GM18873 (cell line): ENCODE measurements around the gene HMGB4.

Source experiments
- ATAC-seq: cut with Tn5 transposase; IDR thresholded peaks from one replicate; pipeline ENCODE4 v1.9.1; 2021; ENCODE audit warnings: mild to moderate bottlenecking, moderate library complexity, moderate number of reproducible peaks; ENCODE audit not compliant: unreplicated experiment, low FRiP score

The HMGB4 gene, protein sequence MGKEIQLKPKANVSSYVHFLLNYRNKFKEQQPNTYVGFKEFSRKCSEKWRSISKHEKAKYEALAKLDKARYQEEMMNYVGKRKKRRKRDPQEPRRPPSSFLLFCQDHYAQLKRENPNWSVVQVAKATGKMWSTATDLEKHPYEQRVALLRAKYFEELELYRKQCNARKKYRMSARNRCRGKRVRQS

DNA sequence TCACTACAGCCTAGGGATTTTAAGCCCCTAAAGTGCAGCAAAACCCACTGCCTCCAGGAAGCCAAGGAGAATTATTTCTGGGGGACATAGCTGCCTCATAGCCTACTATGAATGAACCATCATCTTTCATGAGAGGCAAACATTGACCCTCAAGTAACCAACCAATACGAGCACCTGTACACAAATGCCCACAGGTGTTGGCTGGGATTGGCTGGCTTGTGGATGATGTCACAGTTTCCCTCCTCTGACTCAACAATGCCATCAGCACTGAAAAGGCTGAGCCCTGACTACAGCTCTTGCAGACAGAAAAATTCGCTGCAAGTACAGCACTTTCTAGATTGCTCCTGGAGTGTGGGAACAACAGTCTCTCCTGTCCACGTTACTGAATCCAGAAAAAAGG lies at the start of gene HMGB4:
HMGB4 (plus strand) TSS at position 301 of the 400 bp plus-strand sequence. CDS start 113 bp downstream, outside the sequence.
- no peak for ATAC-seq

DNA sequence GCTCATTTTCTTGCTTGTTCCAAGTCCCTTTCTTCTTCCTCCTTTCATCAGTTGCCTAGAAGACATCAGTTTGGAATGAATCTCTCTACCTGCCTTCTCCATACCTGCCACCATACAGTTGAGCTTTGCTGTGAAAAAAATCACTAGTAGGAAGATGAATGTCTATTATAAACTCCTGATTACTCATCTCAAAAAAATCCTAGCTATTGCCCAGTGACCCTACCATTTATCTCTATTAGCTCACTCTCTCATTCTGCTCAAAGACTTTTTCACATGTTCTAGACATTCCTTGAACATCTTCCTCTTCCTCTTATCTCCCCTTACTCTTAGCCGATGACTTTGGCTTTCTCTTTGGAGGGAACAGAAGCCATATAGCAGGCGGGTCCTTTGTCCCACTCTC lies 49.7 kb upstream of the HMGB4 start:
- ATAC-seq: no peak

DNA sequence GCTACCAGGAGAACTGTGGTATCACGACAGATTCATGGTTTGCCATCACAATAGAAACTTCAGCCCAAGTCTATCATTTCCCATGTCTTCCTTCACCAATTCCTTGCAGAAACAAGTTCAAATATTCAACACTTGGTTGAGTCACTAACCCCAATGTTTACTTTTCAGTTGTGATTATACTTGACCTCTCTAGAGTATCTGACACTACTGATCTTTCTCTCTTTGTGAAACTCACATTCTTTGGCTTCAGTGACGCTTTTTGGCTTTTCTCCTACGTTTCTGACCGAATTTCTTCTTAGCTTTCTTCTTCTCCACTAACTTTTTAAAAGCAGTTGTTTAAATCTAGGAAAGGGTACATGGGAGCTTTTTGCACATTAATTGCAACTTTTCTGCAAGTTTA lies 48.8 kb upstream of the HMGB4 start:
- no peak for ATAC-seq

DNA sequence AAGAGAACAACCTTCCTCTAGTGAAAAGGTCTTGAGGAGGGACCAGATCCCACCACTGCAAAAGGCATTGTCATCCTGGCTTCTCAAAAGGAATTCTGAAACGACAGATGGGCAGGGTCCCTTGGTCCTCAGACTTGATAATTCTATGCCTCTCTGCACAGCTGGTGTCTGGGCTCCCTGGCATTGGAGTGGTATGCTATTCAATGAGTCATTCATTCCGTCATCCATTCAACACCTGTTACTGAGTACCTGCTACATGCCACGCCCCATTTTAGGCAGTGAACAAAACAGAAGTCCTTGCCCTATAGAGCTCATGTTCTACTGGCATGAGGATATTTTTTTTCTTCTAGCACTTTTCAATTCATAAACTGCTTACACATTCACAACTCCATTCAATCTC lies 45.8 kb upstream of the HMGB4 start:
- no peak for ATAC-seq

DNA sequence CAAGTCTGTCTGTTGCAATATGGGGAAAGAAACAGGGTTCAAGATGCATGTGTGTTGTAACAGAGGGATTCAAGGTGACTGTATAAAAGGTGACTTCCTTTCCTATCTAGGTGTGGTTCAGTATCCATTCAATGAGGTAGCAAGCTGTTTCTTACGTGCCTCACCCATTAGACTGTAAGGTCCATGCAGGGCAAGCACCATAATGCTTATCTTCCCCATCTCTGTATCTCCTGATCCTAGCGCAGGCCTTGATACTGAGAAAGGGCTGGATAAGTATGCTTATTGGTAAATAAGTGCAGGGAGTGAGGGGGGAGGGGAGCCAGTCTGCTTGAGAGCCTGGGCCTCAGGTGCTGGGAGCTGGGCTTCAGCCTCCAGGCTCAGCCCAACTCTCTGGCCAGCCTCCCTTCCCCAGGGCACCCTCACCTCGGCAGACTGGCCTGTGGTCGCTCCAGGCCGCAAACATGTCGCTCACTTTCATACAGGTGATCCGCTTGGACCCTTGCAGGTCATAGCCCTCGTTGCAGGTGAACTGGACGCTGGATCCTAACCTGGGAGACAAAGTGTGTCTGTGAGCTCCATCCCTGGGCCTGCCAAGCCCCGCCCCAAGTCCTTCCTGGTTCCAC lies 44.5 kb upstream of the HMGB4 start:
- no peak for ATAC-seq

DNA sequence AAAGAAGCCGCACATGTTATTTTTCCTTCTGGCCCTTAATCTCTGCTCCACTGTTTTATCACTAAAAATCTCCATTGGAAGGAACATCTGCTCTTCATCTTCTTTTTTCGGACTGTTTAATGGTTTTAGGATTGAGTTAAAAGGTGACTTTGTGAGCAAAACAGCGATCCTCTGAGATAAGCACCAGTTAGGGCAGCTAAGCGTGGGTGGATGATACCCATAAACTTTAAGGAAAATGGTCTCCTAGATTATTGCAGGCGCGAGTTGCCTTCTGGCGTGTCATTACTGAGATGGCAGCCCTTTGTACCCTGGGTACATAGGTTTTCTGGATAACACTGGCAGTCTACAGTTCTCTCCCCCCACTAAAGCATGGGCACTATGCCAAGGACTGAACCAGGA lies 44.0 kb upstream of the HMGB4 start:
- no peak for ATAC-seq

DNA sequence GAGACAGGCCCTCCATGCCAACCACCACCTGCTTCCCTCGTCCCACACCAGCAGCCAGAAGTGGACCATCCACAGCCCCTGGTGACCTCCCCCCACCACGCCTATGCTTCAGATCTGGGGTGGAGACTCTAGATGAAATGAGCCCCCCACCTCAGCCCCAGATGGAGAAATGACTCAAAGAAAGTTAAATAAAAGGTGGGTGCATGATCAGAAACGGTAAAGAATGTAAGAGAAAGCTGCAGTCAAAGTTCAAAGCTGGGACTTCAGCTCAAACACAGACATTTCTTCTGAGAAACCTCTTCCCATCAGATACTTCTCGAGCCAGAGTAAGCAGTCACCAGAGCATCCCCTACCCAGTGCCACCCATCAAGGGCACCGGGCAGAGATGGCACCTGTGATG lies 43.1 kb upstream of the HMGB4 start:
- no peak for ATAC-seq

DNA sequence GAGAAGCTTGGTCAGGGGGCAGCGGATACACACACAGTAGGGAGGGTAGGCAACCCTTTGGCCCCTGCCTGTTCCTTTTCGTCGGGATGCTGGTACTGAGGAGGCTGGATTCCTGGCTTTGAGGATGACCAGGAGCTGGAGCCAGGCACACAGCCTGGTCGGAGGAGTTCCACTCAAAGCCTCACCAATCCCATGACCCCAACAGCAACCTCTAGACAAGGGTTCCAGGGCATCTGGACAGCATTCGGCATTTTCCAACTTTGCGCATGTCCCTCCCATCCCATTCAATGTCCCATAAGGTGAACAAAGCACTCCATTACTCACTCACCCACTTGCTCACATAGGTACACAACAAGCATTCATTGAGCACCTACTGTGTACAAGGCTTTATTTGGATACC lies 42.6 kb upstream of the HMGB4 start:
- no peak for ATAC-seq

DNA sequence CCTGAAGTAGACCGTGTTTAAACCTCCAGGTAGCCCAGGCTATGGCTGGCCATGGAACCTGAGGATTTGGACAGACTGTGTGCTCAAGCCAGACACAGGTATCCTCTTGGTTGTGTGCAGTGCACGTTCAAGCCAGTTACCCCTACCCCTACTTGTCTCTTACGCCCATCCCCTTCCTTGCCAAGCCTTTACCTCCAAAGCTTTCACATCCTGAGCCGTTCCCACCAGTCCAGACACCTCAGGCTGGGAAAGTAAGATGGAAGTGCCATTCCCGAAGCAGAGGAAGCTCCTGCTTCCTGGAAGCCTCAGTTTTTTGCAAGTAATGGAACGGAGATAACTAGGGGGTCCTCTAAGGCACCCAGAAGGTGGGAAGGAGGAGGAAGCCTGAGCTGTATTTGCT lies 41.5 kb upstream of the HMGB4 start:
- ATAC-seq: no peak

DNA sequence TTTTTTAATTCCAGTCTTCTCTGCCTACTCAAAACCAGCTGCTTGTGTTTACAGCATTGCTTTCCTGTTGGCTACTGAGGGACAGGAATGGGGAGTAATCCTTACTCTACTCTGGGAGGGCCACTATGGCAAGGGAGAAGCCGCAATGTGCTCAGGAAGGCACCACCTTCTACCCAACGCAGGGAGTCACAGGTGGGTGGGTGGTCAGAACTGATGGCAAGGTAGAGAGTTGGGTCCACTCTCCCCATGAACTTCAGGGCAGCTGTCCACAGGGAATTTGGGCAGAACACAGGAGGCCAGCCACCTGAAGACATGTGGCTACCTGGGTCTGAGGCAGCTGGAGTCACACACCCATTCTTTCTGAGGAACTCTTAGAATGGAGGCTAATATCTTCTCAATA lies 40.5 kb upstream of the HMGB4 start:
- ATAC-seq: no peak

DNA sequence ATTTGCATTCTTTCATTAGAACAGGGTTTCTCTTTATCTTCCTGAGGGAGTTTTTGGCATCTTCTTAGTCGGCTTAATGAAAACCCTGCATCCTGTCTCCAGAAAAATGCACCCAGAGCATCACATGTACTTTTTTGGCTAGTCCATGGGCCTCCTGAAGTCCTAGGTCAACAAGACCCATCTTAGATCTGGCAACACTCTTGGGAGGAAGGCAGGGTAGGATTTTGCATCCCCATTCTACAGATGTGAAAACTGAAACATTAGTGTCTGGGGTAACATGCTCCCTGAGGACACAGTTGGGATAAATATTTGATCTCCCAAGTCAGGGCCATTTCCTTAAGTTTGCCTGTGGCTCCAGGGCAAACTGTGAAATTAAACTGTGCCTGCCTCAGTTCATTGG lies 40.0 kb upstream of the HMGB4 start:
- ATAC-seq: no peak

DNA sequence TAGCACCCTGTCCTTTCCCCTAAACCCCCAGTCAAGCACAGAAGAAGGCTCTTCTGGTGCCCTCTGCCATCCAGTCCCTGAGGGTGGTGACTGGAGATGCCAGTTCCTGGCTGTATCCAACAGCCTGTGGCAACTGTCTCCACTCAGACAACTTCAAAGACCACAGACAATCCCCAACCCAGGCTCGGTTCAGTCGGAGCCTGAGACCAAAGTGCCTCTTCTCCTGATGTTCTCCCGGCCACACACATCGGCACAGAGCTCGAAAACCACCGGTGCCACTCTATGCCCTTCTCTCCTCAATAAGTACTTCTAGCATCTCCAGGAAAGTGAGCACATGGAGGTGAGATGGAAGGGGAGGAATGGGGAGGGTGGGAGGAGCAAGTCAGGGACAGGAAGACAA lies 39.6 kb upstream of the HMGB4 start:
- no peak for ATAC-seq

DNA sequence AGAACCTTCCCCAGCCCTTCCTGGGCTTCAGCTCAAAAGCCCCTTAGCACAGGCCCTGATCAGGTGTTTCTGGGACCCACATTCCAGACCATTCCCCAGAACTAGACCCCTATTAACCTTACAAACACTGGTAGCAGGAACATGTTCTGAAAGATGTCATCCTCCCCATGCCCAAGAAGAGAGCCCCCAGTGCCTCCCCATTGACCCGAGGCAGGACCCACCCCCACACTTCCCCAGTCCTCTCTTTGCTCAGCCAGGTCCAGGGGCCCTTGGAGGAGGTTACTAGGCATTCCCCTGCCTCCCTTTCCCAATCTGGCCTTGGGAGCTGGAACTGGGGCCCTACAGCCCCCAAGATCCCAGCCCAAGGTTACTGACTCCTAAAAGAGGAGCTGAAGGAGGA lies 38.9 kb upstream of the HMGB4 start:
- no peak for ATAC-seq

DNA sequence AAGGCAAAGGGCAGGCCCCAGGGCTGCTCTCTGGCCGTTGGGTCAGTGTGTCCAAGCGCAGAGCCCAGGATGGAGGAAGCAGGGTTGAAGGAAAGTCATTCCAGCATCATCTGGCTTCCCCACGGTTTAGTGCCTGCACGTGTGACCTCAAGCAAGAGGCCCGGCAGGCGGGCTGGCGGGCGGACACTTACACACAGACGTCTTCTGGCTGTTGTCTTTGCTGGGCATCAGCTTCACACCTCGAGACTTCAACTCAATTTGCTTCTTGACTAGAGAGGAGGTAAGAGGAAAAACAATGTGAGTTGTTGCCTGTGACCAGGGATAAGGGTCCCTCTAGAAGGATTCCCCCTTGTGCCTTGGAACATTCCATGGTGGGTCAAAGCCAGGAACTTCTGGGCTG lies 38.4 kb upstream of the HMGB4 start:
- no peak for ATAC-seq

DNA sequence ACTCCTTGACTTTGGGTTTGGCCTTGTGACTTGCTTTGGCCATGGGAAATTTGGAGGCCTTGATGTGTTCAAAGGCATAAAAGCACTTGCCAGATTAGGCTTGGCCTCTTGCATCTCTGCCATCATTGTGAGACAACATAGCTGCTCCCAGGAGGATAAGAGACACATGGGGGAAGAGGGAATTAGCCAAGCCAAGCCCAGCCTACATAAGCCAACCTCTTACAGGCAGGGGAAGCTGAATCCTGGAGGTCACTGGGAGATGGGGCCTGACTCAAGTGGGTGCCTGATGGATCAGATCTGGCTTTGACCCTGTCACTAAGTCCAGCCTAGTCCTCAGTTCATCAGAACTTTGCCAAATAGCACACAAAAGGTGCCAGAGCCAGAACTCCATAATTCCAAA lies 37.6 kb upstream of the HMGB4 start:
- ATAC-seq: no peak

DNA sequence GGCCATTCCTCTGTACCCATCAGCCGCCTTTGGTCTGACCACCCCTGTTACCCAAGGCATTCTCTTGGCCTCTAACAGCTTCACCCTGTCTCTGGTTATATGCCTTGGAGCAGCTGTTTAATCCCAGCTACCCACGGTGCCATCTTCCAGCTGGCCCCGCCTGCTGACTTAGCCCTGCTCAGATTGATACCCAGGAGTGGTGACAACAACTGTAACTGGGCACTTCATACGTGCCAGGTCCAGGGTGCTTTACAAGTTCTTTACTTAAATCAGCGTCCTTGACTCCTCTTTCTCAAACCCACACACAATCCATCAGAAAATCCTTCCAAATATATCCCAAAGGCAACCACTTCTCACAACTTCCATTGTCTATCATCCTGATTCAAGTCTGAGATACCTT lies 37.2 kb upstream of the HMGB4 start:
- no peak for ATAC-seq

DNA sequence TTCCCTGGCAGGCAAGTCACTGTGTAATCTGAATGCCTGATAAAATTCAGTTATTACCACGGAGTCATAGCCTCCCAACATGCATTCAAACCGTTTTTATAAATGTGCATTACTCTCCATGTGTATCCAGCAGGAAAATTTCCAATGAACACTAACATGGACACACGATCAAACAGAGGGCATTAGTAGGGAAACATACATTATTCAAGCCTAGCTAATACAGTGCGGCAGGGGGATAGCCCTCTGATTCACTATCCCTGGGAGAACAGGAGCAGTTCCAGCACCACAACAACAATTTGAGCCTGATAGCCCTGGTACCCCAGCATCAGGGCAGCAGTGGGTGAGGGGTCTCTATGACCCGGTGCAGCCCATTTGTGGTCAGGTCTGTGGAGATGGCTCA lies 35.8 kb upstream of the HMGB4 start:
- no peak for ATAC-seq

DNA sequence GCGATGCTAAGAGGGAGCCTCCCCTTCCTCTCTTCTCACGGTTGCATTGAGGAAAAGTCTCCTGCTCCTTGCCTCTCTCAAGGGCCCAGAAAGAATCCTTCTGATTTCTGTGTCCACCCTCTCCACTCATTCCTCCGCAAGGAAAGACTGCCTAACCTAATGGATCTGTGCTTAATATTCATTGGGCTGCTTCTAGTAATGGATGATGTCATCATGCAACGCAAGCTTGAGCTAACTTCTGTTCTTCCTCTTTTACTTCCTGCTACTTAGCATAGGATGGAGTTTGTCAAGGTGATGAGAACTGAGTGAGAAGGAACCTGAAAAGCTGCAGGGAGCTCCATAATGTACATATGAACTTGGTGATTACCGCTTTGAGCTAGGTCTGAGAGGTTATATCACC lies 35.2 kb upstream of the HMGB4 start:
- ATAC-seq: no peak

DNA sequence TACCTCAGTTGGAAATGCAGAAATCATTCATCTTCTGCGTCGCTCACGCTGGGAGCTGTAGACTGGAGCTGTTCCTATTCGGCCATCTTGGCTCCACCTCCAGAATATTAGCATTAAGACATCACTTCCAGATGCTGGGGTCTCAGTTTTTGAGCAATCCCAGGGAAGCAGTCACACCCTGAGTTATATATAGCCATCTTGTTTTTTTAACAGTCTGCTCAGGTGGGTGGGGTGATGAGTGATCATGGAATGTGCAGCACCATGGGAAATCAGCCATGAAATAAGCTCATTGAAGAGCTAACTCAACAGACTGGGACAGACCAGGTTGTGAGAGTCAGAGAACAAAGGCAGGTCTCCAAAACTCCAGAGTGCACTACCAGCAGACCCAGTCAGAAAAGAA lies 27.0 kb upstream of the HMGB4 start:
- ATAC-seq: no peak

DNA sequence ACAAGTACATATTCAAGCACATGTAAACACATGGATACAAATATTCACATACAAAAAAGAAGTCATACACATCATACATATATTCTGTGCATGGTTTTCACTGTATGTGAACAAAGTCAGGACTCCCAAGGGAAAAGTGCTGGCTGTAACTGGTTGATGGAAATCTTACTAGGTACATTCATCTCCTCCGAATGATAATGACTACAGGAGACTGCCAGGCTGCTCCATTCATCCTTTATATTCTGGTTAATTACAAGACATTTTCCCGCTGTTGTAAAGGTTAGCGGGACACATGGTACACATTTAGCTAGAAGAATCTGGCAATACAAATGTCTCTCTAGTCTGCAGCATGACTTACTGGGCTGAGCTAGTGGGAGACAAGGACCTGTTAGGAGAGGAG lies 26.2 kb upstream of the HMGB4 start:
- ATAC-seq: no peak

DNA sequence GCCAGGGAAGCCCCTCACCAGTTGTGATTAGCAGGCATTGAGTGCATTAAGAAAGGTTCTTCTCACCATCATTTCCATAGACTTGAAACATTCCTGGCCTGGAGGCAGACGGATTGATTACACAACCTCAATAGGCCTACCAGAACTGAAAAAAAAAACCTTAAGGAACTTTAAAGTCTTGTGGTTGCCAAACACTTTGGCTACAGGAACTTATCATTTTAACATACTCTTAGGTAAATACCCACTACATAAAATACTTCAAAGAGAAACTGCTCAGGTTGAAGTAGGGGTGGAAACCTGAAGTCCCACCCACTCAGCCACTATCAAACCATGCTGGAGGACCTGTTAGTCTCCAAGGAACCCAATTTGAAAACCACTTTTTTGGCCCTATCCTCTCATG lies 22.4 kb upstream of the HMGB4 start:
- ATAC-seq: no peak

DNA sequence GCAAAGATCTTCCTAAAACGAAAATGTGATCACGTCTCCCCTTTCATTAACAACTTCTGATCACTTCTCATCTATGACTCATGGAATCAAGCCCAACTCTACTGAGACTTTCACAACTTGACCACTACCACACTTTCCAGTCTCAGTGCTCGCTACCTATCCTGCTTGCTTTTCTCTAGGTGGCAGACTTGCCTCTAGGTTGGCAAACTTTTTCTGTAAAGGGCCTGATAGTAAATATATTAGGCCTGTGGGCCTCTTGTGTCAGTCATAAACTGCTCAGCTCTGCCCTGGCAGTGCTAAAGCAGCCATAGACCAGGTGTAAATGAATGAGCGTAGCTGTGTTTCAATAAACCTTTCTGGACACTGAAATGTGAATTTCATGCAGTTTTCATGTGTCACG lies 21.5 kb upstream of the HMGB4 start:
- no peak for ATAC-seq

DNA sequence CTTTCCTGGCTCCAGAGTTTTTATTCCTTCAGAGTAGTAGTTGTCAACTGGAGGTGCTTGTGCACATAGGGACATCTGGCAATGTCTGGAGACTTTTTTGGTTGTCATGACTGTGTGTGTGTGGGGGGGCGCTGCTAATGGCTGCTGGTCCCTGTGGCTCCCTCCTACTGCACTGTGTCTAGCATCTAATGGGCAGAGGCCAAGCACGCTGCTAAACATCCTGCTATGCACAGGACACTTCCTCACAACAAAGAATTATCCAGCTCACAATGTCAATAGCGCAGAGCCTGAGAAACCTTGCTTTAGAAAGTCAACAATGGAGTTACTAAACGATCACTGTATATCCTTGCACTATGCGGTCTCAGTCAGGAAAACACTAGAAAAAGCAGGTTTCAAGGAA lies 19.7 kb upstream of the HMGB4 start:
- ATAC-seq: no peak
